GM10248 (cell line): ENCODE measurements around the gene KNTC1.
A peak's percentile ranks its signal among the peaks of the same experiment; 100 is the strongest.

Experiments used
- CTCF ChIA-PET: fragments of 300-600 bp; sonication (Branson Sonifier 250); formaldehyde crosslinking; extraction: SDS; loops from one replicate; lab custom pipeline; 2021; ENCODE audit warnings: antibody characterized with exemption; lab: Yijun Ruan, JAX
- POLR2A ChIA-PET: fragments of 350-650 bp; sonication (Branson Sonifier 250); formaldehyde crosslinking; extraction: SDS; loops from one replicate; lab custom pipeline; 2020; ENCODE audit warnings: antibody characterized with exemption; lab: Yijun Ruan, JAX
- DNase-seq: peaks from one replicate; pipeline ENCODE4 v3.0.0; 2012; ENCODE audit errors: extremely low spot score
- TF ChIP-seq, protein P1 (sequence below): IDR thresholded peaks from 2 replicates; pipeline ENCODE4 v1.5.1; 2012; ENCODE audit warnings: mild to moderate bottlenecking, low read depth; ENCODE audit errors: extremely low read depth, missing control alignments, control extremely low read depth

KNTC1 gene

GRCh38 chr12:122527478-122527944 is 462 bp downstream of the KNTC1 start:
- peak; percentile 13 for DNase-seq
- CTCF ChIA-PET: interaction anchor here (1.4 to 1.5 kb wide), 2 partner anchors 10 to 111 kb away, joined by 3 to 4 read pairs; no protein-coding TSS in a partner anchor
- POLR2A ChIA-PET: interaction anchor here (1.1 to 3.0 kb wide), 2 partner anchors 15 to 26 kb away, joined by 5 to 20 read pairs; partner anchors contain the start of gene ZCCHC8
- TF ChIP-seq, protein P1, sequence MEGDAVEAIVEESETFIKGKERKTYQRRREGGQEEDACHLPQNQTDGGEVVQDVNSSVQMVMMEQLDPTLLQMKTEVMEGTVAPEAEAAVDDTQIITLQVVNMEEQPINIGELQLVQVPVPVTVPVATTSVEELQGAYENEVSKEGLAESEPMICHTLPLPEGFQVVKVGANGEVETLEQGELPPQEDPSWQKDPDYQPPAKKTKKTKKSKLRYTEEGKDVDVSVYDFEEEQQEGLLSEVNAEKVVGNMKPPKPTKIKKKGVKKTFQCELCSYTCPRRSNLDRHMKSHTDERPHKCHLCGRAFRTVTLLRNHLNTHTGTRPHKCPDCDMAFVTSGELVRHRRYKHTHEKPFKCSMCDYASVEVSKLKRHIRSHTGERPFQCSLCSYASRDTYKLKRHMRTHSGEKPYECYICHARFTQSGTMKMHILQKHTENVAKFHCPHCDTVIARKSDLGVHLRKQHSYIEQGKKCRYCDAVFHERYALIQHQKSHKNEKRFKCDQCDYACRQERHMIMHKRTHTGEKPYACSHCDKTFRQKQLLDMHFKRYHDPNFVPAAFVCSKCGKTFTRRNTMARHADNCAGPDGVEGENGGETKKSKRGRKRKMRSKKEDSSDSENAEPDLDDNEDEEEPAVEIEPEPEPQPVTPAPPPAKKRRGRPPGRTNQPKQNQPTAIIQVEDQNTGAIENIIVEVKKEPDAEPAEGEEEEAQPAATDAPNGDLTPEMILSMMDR: no peak

DNA sequence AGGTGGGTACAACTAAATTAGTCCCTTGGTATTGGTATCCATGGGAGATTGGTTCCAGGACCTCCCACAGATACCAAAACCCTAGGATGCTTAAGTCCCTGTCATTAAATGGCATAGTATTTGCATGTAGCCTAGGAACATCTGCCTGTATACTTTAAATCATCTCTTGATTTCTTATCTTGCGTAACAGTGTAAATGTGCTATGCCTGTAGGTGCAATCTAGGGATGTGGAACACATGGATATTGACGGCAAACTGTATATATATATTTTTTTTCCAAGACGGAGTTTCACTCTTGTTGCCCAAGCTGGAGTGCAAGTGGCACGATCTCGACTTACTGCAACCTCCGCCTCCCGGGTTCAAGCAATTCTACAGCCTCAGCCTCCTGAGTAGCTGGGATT is 1.5 kb downstream of the KNTC1 start:
- TF ChIP-seq, protein P1: no peak
- no peak for DNase-seq
- ChIA-PET CTCF (interaction anchor here (1.3 kb wide), 1 partner anchor 20 kb away, joined by 3 read pairs; no protein-coding TSS in a partner anchor), POLR2A (interaction anchor here (3.0 kb wide), 1 partner anchor 27 kb away, joined by 20 read pairs; the partner anchor contains the start of gene ZCCHC8)

DNA sequence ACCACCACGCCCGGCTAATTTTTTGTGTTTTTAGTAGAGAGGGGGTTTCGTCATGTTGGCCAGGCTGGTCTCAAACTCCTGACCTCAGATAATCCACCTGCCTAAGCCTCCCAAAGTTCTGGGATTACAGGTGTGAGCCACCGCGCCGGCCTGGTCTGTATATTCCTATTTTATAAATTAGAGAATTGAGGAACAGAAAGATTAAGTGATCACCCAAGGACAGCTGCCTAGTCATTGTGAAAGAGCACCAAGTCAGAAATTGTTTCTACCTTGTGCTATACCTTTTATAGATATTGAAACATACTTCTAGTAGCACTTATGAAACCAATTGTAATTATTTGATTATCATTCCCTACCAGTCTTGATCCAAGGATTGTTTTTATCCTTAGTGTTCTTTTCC is 1.9 kb downstream of the KNTC1 start:
- POLR2A ChIA-PET: no interaction called here
- CTCF ChIA-PET: interaction anchor here (0.9 to 1.3 kb wide), 2 partner anchors 19 to 39 kb away, joined by 3 read pairs; no protein-coding TSS in a partner anchor
- TF ChIP-seq, protein P1: no peak

DNA sequence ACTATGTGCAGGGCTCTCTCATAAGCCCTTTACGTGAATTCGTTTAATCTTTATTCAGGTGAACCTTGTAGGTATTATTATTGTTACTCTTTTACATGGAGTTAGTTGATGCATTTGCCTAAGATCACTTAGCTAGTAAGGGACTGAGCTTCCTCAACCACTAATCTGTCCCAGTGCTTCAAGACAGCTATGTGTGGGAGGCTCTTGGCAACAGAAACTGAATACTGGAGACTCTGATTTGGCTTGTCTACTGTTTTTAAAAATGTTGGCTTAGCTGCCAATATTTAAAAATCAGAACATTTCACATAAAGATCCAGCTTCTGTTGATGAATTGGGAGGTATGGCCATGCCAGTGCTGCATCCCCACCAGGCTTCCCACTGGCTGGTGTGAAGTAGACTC is 6.8 kb downstream of the KNTC1 start:
- ChIA-PET POLR2A (no interaction called here), CTCF (no interaction called here)
- DNase-seq: no peak
- TF ChIP-seq, protein P1: no peak

More for the DNA sequence above, 1.9 kb downstream of the KNTC1 start:
- DNase-seq: peak; percentile 26

GRCh38 chr12:122537021-122537420 is 10.0 kb downstream of the KNTC1 start:
- POLR2A ChIA-PET: no interaction called here
- CTCF ChIA-PET: interaction anchor here (0.9 to 3.2 kb wide), 5 partner anchors 10 to 201 kb away, joined by 3 to 13 read pairs (median 4); partner anchors contain the start of genes KNTC1 and RSRC2
- no peak for DNase-seq
- TF ChIP-seq, protein P1: no peak

DNA sequence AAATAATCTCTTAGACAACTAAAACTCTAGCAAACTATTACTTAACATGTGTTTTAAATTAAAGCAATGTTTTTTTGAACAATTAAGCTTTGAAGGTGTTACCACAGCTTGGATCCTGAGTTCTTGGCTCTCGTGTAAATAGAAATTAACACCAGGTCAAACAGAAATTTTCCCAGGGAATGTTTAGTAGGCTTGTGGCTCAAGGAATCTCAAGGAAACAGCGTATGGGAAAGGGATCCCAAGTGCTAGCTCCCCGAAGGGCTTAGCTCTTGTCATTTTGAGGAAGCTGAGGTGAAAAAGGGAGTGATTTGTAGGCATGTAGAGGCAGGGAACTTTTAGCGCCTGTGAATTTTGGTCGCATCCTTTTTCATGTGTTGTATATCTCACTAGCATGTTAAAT is 11.4 kb downstream of the KNTC1 start:
- TF ChIP-seq, protein P1: no peak
- ChIA-PET CTCF (interaction anchor here (1.1 to 3.2 kb wide), 5 partner anchors 9 to 82 kb away, joined by 3 to 13 read pairs (median 4); partner anchors contain the start of genes KNTC1, RSRC2 and ZCCHC8), POLR2A (no interaction called here)
- no peak for DNase-seq
